Erythroblast (primary cell): ENCODE results near the gene COX19.

Source experiments
- GATA1 ChIP-seq: IDR thresholded peaks from 2 replicates; pipeline ENCODE4 v1.6.1; 2011; ENCODE audit warnings: low read depth, mild to moderate bottlenecking, control low read depth, low read length, moderate library complexity
- POLR2A ChIP-seq: IDR thresholded peaks from 2 replicates; pipeline ENCODE4 v1.6.1; 2011; ENCODE audit warnings: mild to moderate bottlenecking, low read length

DNA sequence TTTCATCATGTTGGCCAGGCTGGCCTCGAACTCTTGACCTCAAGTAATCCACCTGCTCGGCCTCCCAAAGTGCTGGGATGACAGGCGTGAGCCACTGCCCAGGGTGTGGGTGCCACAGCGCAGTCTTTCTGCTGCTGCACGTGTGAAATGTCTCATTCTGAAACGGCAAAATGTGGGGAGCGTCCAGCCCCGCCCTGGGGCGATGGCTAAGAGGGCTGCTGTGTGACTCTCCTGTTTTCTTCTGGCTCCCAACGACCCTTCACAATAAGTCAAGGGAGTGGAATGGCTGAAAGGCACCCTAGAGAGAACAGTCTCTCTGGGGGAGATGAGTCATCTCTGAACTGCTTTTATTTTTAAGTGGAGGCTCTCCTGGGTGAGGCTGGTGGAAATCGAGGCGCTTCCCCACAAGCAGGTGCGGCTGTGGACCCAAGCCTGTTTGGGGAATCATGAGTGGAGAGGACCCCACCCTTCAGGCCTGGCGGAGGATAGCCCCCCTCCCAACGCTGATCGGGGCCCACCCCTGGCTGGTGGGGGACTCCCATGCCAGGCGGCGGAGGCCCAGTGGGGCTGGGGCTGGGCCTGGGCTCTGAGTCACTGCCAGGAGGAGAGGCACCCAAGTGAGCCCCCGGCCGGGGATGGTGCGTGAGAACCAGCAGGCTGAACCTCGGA lies 38.8 kb downstream of the COX19 start:
- TF ChIP-seq POLR2A (no peak), GATA1 (no peak)
